ENCODE measurements around the gene VPS13D.
A peak's percentile ranks its signal among the peaks of the same experiment; 100 is the strongest.

The VPS13D gene

DNA sequence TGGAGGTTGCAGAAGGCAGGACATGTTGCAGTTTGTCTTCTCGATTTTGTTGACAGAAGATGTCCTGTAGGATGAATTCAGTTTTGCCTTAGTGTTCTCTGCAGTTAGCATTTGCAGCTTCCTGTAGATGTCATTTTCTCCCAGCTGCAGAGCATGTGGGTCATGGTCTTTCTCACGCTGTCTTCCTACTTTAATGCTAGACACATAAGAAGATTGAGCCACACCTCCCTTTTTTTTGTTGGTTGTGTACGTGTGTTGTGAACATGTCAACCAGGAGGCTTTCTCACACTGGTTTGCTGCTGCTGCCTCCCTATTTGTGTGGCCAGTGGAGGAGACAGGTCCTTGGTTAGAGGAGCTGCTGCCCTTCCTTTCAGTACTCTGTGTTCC lies 110.7 kb downstream of the VPS13D start:
- TF ChIP-seq EZH2 (IDR thresholded peaks at IDR 0.05; ENCODE audit: borderline replicate concordance, low read depth, low read length, severe bottlenecking): no peak
- TF ChIP-seq, protein P1, sequence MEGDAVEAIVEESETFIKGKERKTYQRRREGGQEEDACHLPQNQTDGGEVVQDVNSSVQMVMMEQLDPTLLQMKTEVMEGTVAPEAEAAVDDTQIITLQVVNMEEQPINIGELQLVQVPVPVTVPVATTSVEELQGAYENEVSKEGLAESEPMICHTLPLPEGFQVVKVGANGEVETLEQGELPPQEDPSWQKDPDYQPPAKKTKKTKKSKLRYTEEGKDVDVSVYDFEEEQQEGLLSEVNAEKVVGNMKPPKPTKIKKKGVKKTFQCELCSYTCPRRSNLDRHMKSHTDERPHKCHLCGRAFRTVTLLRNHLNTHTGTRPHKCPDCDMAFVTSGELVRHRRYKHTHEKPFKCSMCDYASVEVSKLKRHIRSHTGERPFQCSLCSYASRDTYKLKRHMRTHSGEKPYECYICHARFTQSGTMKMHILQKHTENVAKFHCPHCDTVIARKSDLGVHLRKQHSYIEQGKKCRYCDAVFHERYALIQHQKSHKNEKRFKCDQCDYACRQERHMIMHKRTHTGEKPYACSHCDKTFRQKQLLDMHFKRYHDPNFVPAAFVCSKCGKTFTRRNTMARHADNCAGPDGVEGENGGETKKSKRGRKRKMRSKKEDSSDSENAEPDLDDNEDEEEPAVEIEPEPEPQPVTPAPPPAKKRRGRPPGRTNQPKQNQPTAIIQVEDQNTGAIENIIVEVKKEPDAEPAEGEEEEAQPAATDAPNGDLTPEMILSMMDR (IDR thresholded peaks at IDR 0.05; ENCODE audit: borderline replicate concordance, extremely low read depth, low read length, poor library complexity, severe bottlenecking): no peak
- Histone ChIP-seq H3K4me2 (ENCODE audit: insufficient read depth, low read length) (no peak overlapping the region), H3K4me3 (ENCODE audit: low read depth in 1 of 2, low read length in 2 of 2) (no peak overlapping the region), H3K9me3 (ENCODE audit: insufficient read depth, low read length, severe bottlenecking) (no peaks in the 10 kb centered on the region), H3K27me3 (ENCODE audit: insufficient read depth, low read length, poor library complexity) (no peaks in the 10 kb centered on the region), H3K9ac (ENCODE audit: low read depth, low read length) (no peak overlapping the region), H3K36me3 (ENCODE audit: insufficient read depth, low read length) (peaks cover 35% of the 10 kb centered on the region; the same call in 1 of the 2 replicates), H4K20me1 (ENCODE audit: insufficient read depth, low read length) (no peaks in the 10 kb centered on the region), H3K27ac (ENCODE audit: low read length) (peak overlapping the region; percentile 19; the same call in 1 of the 2 replicates), H3K4me1 (ENCODE audit: insufficient read depth, low read length) (no peaks in the 10 kb centered on the region), H2AFZ (ENCODE audit: low read depth, low read length) (no peak overlapping the region), H3K79me2 (ENCODE audit: insufficient read depth, low read length) (no peaks in the 10 kb centered on the region)
- ATAC-seq (ENCODE audit: insufficient read depth, low read depth): no peak
- DNase-seq: no peak

DNA sequence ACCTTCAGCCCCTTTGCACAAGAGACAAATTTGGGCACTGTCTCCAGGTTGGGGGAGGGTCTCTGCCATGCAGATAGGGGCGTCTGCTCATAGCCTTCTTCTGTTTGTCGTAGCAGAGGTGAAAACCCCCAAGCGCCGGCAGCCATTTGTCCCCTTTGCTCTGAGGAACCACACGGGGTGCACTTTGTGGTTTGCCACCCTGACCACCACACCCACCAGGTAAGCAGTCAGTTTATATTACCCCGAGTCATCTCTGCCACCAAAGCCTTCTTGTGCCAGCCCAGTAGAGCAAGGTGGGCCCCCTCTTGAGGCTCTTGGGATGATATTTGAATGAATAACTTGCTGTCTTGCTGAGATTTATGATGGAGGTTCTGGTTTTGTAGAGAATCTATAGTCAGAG lies 111.8 kb downstream of the VPS13D start:
- no peak for DNase-seq
- Histone ChIP-seq H3K27me3 (ENCODE audit: insufficient read depth, low read length, poor library complexity) (no peaks in the 10 kb centered on the region), H3K27ac (ENCODE audit: low read length) (no peak overlapping the region), H3K36me3 (ENCODE audit: insufficient read depth, low read length) (peaks cover 35% of the 10 kb centered on the region), H3K9ac (ENCODE audit: low read depth, low read length) (no peak overlapping the region), H2AFZ (ENCODE audit: low read depth, low read length) (no peak overlapping the region), H3K9me3 (ENCODE audit: insufficient read depth, low read length, severe bottlenecking) (no peaks in the 10 kb centered on the region), H4K20me1 (ENCODE audit: insufficient read depth, low read length) (no peaks in the 10 kb centered on the region), H3K4me1 (ENCODE audit: insufficient read depth, low read length) (no peaks in the 10 kb centered on the region), H3K79me2 (ENCODE audit: insufficient read depth, low read length) (no peaks in the 10 kb centered on the region), H3K4me2 (ENCODE audit: insufficient read depth, low read length) (no peak overlapping the region), H3K4me3 (ENCODE audit: low read depth in 1 of 2, low read length in 2 of 2) (no peak overlapping the region)
- TF ChIP-seq EZH2 (IDR thresholded peaks at IDR 0.05; ENCODE audit: borderline replicate concordance, low read depth, low read length, severe bottlenecking): no peak
- TF ChIP-seq, protein P1 (IDR thresholded peaks at IDR 0.05; ENCODE audit: borderline replicate concordance, extremely low read depth, low read length, poor library complexity, severe bottlenecking): no peak
- no peak for ATAC-seq (ENCODE audit: insufficient read depth, low read depth)

DNA sequence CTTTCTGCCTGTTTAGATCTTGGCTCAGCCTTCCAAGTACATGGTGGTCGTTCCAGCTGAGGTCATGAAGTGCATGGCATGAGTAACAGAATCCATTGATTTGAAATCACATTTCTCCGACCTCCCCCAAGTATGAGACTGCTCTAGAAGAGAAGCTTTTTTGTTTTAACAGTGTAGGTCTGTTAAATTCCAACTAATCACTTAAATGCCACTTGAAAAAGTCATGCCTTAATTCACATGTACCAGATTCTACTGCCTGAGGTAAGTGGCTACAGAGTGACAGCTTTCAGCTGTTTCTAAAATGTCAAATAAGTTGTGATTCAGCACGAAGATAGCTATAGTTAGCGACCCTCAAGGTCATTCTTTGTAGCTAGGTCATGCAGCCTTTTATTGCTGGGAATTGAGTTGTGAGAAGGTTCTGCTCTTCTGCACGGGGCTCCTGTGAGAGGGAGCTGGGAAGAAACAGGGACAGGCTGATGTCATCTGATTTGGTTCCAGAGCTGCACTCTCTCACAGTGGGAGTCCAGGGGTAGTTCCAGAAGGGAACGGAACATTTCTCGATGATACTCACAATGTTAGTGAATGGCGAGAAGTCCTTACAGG lies 112.7 kb downstream of the VPS13D start:
- Histone ChIP-seq H3K79me2 (ENCODE audit: insufficient read depth, low read length) (no peaks in the 10 kb centered on the region), H3K9me3 (ENCODE audit: insufficient read depth, low read length, severe bottlenecking) (no peaks in the 10 kb centered on the region), H3K4me3 (ENCODE audit: low read depth in 1 of 2, low read length in 2 of 2) (no peak overlapping the region), H3K27me3 (ENCODE audit: insufficient read depth, low read length, poor library complexity) (no peaks in the 10 kb centered on the region), H3K4me1 (ENCODE audit: insufficient read depth, low read length) (no peaks in the 10 kb centered on the region), H3K27ac (ENCODE audit: low read length) (no peak overlapping the region), H4K20me1 (ENCODE audit: insufficient read depth, low read length) (no peaks in the 10 kb centered on the region), H3K4me2 (ENCODE audit: insufficient read depth, low read length) (no peak overlapping the region), H3K36me3 (ENCODE audit: insufficient read depth, low read length) (peaks cover 41% of the 10 kb centered on the region), H2AFZ (ENCODE audit: low read depth, low read length) (no peak overlapping the region), H3K9ac (ENCODE audit: low read depth, low read length) (no peak overlapping the region)
- no peak for TF ChIP-seq EZH2 (IDR thresholded peaks at IDR 0.05; ENCODE audit: borderline replicate concordance, low read depth, low read length, severe bottlenecking)
- ATAC-seq (ENCODE audit: insufficient read depth, low read depth) (no peak), DNase-seq (no peak)

DNA sequence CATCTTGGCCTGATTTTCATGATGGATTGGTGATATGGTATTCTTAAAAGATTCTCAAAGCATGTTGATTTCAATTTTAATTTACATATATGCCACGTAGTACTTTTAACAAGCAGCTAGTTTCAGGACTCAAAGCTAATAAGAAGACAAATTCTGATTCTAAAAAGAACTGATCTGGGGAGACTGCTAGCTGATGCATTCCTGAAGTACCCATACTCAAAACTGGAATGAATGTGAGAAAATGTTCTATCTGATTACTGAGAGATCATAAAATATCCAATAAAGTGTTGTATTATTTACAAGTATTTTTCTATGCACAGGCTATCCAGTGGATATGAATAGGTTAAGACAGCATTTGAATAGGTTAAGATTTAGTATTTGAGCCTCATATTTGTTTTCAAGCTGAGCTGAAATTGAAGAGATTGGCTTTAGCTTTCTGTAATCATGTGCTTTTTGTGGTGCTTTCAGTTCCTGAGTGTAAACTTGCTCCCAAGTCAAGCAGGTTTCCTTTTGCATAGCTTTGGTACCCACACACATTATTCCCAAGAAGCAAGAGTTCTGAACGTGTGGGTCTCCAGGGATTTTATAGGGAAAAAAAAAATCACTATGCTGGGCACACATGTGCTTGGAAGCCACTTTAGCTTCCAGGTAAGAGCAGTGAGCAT lies 114.1 kb downstream of the VPS13D start:
- no peaks in the 10 kb centered on the region for H3K4me1 ChIP-seq (ENCODE audit: insufficient read depth, low read length)
- H3K4me2 ChIP-seq (ENCODE audit: insufficient read depth, low read length): no peak overlapping the region
- H3K27ac ChIP-seq (ENCODE audit: low read length): no peak overlapping the region
- H3K79me2 ChIP-seq (ENCODE audit: insufficient read depth, low read length): no peaks in the 10 kb centered on the region
- no peaks in the 10 kb centered on the region for H4K20me1 ChIP-seq (ENCODE audit: insufficient read depth, low read length)
- no peak for DNase-seq
- no peak overlapping the region for H3K4me3 ChIP-seq (ENCODE audit: low read depth in 1 of 2, low read length in 2 of 2)
- peaks cover 2% of the 10 kb centered on the region for H3K9me3 ChIP-seq (ENCODE audit: insufficient read depth, low read length, severe bottlenecking)
- no peak for ATAC-seq (ENCODE audit: insufficient read depth, low read depth)
- no peaks in the 10 kb centered on the region for H3K27me3 ChIP-seq (ENCODE audit: insufficient read depth, low read length, poor library complexity)
- peaks cover 55% of the 10 kb centered on the region for H3K36me3 ChIP-seq (ENCODE audit: insufficient read depth, low read length)
- H3K9ac ChIP-seq (ENCODE audit: low read depth, low read length): no peak overlapping the region
- no peak overlapping the region for H2AFZ ChIP-seq (ENCODE audit: low read depth, low read length)
- TF ChIP-seq EZH2 (IDR thresholded peaks at IDR 0.05; ENCODE audit: borderline replicate concordance, low read depth, low read length, severe bottlenecking): no peak
- TF ChIP-seq, protein P1 (IDR thresholded peaks at IDR 0.05; ENCODE audit: borderline replicate concordance, extremely low read depth, low read length, poor library complexity, severe bottlenecking): no peak
